ENCODE measurements around the gene CD8B.

The CD8B gene

DNA sequence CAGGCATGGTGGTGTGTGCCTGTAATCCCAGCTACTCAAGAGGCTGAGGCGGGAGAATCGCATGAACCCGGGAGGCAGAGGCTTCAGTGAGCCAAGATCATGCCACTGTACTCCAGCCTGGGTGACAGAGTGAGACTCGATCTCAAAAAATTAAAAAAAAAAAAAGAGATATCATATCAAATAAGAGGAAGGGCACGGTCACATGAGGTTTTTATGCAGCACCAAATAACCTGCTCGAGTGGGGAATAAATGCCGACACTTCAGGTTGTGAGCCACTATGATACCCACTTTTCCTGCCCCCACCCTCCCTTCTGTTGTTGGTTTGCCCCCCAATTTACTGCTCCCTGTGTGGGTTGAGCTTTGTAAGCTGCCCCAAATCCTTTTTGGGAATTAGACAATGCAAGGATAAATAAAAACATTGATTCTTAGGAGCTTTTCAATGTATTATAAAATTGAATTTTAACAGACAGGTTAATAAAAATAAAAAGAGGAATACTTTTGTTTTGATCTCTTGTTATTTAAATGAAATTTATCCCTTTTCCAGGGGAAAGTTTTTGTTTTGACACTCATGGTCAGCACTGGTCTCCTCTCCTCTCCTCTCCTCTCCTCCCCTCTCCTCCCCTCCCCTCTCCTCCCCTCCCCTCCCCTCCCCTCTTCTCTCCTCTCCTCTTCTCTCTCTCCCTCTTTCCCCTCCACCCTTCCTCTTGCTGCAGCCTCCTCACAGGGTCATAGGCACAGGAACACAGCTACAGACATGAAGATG is 29.2 kb downstream of the CD8B start:
- no peaks in the 10 kb centered on the region for H3K9me3 ChIP-seq (ENCODE audit: insufficient read depth, low read depth, low read length)
- no peak overlapping the region for H3K27ac ChIP-seq (ENCODE audit: low read length)
- H3K27me3 ChIP-seq (ENCODE audit: insufficient read depth, low read length) = no peaks in the 10 kb centered on the region
- H3K9ac ChIP-seq (ENCODE audit: low read depth, low read length) = no peak overlapping the region
- no peak overlapping the region for H3K4me3 ChIP-seq (ENCODE audit: low read length)
- no peaks in the 10 kb centered on the region for H3K36me3 ChIP-seq (ENCODE audit: insufficient read depth, low read depth, low read length)
- peaks cover 3% of the 10 kb centered on the region; the same call in 1 of the 2 replicates for H3K4me1 ChIP-seq (ENCODE audit: insufficient read depth, low read length)

DNA sequence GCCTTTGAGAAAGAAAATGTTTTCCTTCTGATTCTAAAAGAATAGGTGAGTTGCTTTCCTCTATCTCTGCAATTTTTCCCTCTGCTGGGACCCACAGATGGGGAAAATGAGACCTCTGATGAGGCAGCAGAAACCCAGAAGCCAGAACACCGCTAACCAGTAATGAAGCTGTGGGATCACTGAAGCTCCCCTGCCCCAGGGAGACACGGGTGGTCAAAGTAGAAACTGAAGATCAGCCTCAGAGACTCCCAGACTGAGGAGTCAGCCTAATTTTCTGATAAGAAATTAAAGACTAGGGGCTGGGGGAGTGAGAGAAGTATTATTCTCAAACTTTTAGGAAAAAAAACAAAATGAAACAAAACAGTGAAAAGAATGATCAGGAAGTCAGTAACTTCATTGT is 30.1 kb downstream of the CD8B start:
- no peaks in the 10 kb centered on the region for H3K36me3 ChIP-seq (ENCODE audit: insufficient read depth, low read depth, low read length)
- H3K9ac ChIP-seq (ENCODE audit: low read depth, low read length) = no peak overlapping the region
- no peaks in the 10 kb centered on the region for H3K9me3 ChIP-seq (ENCODE audit: insufficient read depth, low read depth, low read length)
- H3K27ac ChIP-seq (ENCODE audit: low read length) = no peak overlapping the region
- H3K4me3 ChIP-seq (ENCODE audit: low read length) = no peak overlapping the region
- H3K27me3 ChIP-seq (ENCODE audit: insufficient read depth, low read length) = no peaks in the 10 kb centered on the region
- peaks cover 3% of the 10 kb centered on the region; the same call in 1 of the 2 replicates for H3K4me1 ChIP-seq (ENCODE audit: insufficient read depth, low read length)

DNA sequence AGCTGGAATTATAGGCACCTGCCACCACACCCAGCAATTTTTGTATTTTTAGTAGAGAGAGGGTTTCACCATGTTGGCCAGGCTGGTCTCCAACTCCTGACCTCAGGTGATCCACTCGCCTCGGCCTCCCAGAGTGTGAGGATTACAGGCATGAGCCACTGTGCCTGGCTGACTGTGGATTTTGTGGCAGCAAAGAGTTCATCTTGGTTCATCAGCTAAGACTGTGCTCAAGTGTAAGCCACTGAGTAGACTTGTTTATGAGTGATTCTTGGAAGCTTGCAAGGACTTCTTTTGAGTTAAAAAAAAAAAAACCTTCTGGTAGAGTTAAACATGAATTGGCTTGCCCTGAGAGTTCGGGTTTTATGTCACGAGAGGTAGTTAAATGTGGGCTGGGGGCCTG is 34.7 kb downstream of the CD8B start:
- no peaks in the 10 kb centered on the region; the same call in 1 of the 2 replicates for H3K9me3 ChIP-seq (ENCODE audit: insufficient read depth, low read depth, low read length)
- H3K36me3 ChIP-seq (ENCODE audit: insufficient read depth, low read depth, low read length) = no peaks in the 10 kb centered on the region
- no peaks in the 10 kb centered on the region for H3K27me3 ChIP-seq (ENCODE audit: insufficient read depth, low read length)
- H3K27ac ChIP-seq (ENCODE audit: low read length) = no peak overlapping the region
- H3K4me3 ChIP-seq (ENCODE audit: low read length) = no peak overlapping the region
- peaks cover 3% of the 10 kb centered on the region; the same call in 1 of the 2 replicates for H3K4me1 ChIP-seq (ENCODE audit: insufficient read depth, low read length)
- no peak overlapping the region for H3K9ac ChIP-seq (ENCODE audit: low read depth, low read length)

DNA sequence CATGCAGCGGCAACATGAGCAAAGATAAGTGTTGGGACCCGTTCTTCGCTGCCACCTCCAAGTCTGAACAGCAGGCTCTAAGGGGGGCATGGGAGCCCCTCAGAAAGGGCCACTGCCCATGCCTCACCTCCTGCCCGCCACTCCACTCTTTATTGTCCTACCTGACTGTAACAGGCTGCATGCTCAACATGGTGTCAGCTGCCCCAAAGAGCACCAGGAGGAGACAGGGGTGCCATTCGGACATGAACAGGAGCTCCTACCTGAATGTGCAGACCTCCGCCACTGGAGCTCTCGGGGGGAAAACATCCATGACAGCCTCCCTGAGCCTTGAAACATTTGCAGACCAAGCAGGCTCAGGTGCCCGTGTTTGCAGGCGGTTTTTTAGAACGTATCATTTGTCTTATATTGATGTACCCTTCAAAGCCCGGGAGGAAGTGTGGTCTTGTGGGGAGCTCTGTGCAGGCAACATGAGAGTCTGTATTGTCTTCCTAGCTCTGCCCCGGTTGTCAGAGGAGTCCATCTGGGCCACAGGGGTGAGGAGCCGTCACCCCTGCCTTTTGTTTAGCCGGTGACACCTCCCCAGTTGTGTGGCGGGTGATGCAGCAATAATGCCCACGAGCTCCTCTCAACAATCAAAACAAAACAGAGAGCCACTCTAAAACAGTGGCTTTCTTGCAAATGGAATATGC is 35.8 kb downstream of the CD8B start:
- Histone ChIP-seq H3K27me3 (ENCODE audit: insufficient read depth, low read length) (no peaks in the 10 kb centered on the region), H3K4me3 (ENCODE audit: low read length) (no peak overlapping the region), H3K36me3 (ENCODE audit: insufficient read depth, low read depth, low read length) (no peaks in the 10 kb centered on the region), H3K9me3 (ENCODE audit: insufficient read depth, low read depth, low read length) (no peaks in the 10 kb centered on the region; the same call in 1 of the 2 replicates), H3K9ac (ENCODE audit: low read depth, low read length) (no peak overlapping the region), H3K27ac (ENCODE audit: low read length) (no peak overlapping the region), H3K4me1 (ENCODE audit: insufficient read depth, low read length) (no peaks in the 10 kb centered on the region)

DNA sequence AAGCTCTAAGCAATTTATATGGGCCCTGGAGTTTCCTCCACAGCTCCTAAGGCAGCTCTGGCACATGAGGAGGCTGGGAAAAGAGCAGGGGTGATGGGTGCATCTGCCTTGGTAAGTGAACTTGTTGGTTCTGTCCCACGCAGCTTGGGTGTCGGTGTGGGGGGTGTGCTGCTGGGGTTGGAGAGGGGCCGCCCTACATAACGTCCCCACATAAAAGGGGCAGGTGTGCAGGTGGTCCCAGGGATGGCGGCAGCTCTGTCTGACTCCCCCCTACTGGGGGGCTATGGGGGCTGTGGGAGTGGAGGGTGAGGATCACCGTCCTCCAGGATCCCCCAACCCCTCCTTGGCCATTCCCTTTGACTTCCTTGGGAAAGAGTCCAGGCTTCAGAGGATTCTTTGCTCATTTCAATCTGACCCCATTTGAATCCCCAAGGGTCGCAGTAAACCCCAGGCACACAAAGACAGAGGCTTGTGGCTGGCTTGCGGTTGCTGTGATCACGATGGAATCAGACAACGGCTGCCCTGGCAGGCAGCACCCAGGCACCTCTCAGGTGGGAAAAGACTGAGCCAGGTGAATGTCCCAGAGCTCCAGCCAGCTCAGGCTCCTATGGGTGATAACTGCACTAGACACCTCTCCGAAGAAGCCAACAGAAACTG is 36.5 kb downstream of the CD8B start:
- Histone ChIP-seq H3K36me3 (ENCODE audit: insufficient read depth, low read depth, low read length) (no peaks in the 10 kb centered on the region), H3K4me1 (ENCODE audit: insufficient read depth, low read length) (no peaks in the 10 kb centered on the region), H3K27me3 (ENCODE audit: insufficient read depth, low read length) (no peaks in the 10 kb centered on the region), H3K9me3 (ENCODE audit: insufficient read depth, low read depth, low read length) (no peaks in the 10 kb centered on the region; the same call in 1 of the 2 replicates), H3K27ac (ENCODE audit: low read length) (no peak overlapping the region), H3K4me3 (ENCODE audit: low read length) (no peak overlapping the region), H3K9ac (ENCODE audit: low read depth, low read length) (no peak overlapping the region)

DNA sequence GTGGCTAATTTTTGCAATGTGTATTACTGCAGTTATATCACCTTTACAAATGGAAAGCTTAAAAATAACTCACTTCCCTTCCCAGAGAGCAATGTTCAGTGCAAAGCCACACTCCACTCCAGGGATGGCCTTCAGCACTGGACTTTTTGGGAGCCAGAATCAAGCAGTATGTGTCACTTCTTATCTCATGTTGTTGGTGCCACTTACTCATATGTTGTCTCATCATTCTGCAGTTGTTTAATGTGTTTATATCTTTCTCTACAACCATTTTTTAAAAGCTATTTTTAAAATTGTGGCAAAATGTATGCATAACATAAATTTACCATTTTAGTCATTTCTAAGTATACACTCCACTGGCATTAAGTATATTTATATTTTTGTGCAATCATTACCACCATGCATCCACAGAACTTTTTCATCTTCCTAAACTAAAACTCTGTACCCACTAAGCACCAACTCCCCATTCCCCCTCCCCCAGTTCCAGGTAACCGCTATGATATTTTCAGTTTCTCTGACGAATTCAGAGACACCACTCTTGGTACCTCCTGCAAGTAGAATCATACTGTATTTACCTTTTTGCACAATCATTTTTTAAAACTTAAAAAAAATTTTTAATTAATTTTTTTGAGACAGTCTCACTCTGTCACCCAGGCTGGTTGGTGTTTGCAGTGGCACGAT is 38.9 kb downstream of the CD8B start:
- Histone ChIP-seq H3K36me3 (ENCODE audit: insufficient read depth, low read depth, low read length) (no peaks in the 10 kb centered on the region), H3K4me3 (ENCODE audit: low read length) (no peak overlapping the region; the same call in 1 of the 2 replicates)

DNA sequence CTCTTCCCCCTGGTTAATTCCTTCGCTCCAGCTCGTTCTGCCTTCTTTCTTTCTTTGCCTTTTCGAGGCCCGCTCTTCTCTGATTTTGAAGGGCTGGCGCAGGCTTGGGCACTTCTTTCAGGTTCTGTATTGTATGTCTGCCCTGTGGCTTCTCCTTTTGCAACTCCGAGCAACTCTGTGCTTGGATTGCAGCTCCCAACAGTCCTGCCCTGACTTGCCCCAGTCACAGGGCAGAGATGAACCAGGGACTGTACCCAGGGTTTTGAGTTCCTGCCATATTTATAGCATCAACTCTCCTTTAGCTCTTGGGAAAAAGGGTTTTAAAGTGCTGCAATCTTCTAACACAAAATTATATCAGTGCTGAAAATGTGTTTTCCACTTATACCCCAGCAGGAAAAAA is 39.8 kb downstream of the CD8B start:
- Histone ChIP-seq H3K9ac (ENCODE audit: low read depth, low read length) (no peak overlapping the region), H3K4me3 (ENCODE audit: low read length) (no peak overlapping the region), H3K9me3 (ENCODE audit: insufficient read depth, low read depth, low read length) (no peaks in the 10 kb centered on the region; the same call in 1 of the 2 replicates), H3K4me1 (ENCODE audit: insufficient read depth, low read length) (no peaks in the 10 kb centered on the region), H3K36me3 (ENCODE audit: insufficient read depth, low read depth, low read length) (no peaks in the 10 kb centered on the region), H3K27ac (ENCODE audit: low read length) (no peak overlapping the region), H3K27me3 (ENCODE audit: insufficient read depth, low read length) (no peaks in the 10 kb centered on the region)

More for the DNA sequence above, 38.9 kb downstream of the CD8B start:
- no peak overlapping the region for H3K9ac ChIP-seq (ENCODE audit: low read depth, low read length)
- no peak overlapping the region for H3K27ac ChIP-seq (ENCODE audit: low read length)
- no peaks in the 10 kb centered on the region; the same call in 1 of the 2 replicates for H3K9me3 ChIP-seq (ENCODE audit: insufficient read depth, low read depth, low read length)
- H3K27me3 ChIP-seq (ENCODE audit: insufficient read depth, low read length) = no peaks in the 10 kb centered on the region
- no peaks in the 10 kb centered on the region for H3K4me1 ChIP-seq (ENCODE audit: insufficient read depth, low read length)

DNA sequence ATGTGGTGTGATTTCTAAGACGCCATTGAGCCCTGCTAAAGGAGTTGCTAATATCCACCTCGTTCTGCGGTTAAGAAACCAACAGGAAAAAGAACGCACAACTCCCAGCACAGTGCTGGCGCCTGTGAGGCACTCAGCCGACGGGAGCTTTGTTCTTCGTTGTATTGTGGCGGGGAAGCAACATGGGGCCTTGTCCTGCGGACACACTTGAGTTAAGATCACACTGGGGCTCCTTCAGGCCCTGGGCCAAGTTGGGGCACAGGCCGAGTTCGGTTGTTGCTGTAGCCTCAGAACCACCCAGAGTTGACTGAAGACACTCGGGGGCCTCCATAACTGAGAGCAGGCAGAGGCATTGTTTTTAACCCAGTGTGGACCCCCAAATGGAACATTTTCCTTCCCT is 40.4 kb downstream of the CD8B start:
- Histone ChIP-seq H3K9ac (ENCODE audit: low read depth, low read length) (no peak overlapping the region), H3K27me3 (ENCODE audit: insufficient read depth, low read length) (no peaks in the 10 kb centered on the region), H3K4me1 (ENCODE audit: insufficient read depth, low read length) (no peaks in the 10 kb centered on the region), H3K36me3 (ENCODE audit: insufficient read depth, low read depth, low read length) (no peaks in the 10 kb centered on the region), H3K27ac (ENCODE audit: low read length) (no peak overlapping the region), H3K9me3 (ENCODE audit: insufficient read depth, low read depth, low read length) (no peaks in the 10 kb centered on the region; the same call in 1 of the 2 replicates), H3K4me3 (ENCODE audit: low read length) (no peak overlapping the region)

DNA sequence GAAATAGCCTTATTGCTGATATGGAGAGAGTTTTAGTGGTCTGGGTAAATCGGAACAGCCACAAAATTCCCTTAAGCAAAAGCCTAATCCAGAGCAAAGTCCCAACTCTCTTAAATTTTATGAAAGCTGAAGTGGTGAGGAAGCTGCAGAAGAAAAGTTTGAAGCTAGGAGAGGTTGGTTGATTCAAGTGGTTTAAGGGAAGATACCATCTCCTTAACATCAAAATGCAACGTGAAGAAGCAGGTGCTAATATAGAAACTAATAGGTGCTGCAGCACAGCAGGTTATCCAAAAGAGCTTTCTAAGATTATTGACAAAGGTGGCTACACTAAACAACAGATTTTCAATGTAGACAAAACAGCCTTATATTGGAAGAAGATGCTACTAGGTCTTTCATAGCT is 42.7 kb downstream of the CD8B start:
- H3K27ac ChIP-seq (ENCODE audit: low read length) = no peak overlapping the region
- no peaks in the 10 kb centered on the region for H3K36me3 ChIP-seq (ENCODE audit: insufficient read depth, low read depth, low read length)
- H3K9me3 ChIP-seq (ENCODE audit: insufficient read depth, low read depth, low read length) = no peaks in the 10 kb centered on the region; the same call in 1 of the 2 replicates
- H3K27me3 ChIP-seq (ENCODE audit: insufficient read depth, low read length) = no peaks in the 10 kb centered on the region
- H3K4me1 ChIP-seq (ENCODE audit: insufficient read depth, low read length) = no peaks in the 10 kb centered on the region
- H3K4me3 ChIP-seq (ENCODE audit: low read length) = no peak overlapping the region
- H3K9ac ChIP-seq (ENCODE audit: low read depth, low read length) = no peak overlapping the region

DNA sequence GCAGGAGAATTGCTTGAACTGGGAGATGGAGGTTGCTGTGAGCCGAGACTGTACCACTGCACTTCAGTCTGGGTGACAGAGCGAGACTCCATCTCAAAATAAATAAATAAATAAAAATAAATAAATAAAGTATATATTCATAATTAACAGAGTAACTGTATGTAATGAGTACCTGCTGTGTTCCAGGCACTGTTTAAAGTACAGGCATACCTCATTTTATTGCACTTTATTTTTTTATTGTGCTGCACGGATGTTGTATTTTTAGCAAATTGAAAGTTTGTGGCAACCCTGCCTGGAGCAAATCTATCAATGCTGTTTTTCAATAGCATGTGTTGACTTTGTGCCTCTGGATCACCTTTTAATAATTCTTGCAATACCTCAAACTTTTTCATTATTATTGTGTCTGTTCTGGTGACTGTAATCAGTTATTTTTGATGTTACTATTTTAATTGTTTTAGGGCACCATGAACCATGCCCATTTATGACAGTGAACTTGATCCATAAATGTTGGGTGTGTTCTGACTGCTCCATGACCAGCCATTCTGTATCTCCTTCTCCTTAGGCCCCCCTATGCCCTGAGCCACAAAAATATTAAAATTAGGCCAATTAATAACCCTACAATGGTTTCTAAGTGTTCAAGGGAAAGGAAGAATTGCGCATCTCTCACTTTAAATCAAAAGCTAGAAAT is 43.4 kb downstream of the CD8B start:
- Histone ChIP-seq H3K4me3 (ENCODE audit: low read length) (no peak overlapping the region), H3K4me1 (ENCODE audit: insufficient read depth, low read length) (no peaks in the 10 kb centered on the region), H3K36me3 (ENCODE audit: insufficient read depth, low read depth, low read length) (no peaks in the 10 kb centered on the region), H3K9ac (ENCODE audit: low read depth, low read length) (no peak overlapping the region), H3K27me3 (ENCODE audit: insufficient read depth, low read length) (no peaks in the 10 kb centered on the region), H3K27ac (ENCODE audit: low read length) (no peak overlapping the region), H3K9me3 (ENCODE audit: insufficient read depth, low read depth, low read length) (no peaks in the 10 kb centered on the region; the same call in 1 of the 2 replicates)

DNA sequence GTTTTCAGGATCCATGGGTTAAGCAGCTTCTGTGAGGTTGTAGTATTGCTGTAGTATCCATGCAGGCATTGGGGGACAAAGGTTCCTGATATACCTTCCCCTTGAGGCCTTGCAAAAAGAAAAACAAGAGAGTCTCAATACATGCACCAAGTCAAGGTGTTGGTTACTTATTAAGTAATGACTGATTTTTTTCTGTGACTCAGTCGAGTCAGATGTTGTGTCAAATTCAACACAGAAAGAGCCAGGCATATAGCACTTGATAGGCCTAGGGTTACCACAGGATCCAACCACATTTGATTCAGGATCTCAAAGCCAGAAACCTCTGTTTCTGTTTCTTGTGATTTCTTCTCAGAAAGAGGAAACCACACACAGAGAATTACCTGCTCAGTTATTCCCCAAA is 46.1 kb downstream of the CD8B start:
- no peak overlapping the region for H3K9ac ChIP-seq (ENCODE audit: low read depth, low read length)
- H3K36me3 ChIP-seq (ENCODE audit: insufficient read depth, low read depth, low read length) = no peaks in the 10 kb centered on the region
- no peak overlapping the region for H3K4me3 ChIP-seq (ENCODE audit: low read length)
- H3K27ac ChIP-seq (ENCODE audit: low read length) = no peak overlapping the region
- H3K4me1 ChIP-seq (ENCODE audit: insufficient read depth, low read length) = no peaks in the 10 kb centered on the region
- no peaks in the 10 kb centered on the region for H3K27me3 ChIP-seq (ENCODE audit: insufficient read depth, low read length)
- no peaks in the 10 kb centered on the region for H3K9me3 ChIP-seq (ENCODE audit: insufficient read depth, low read depth, low read length)
